Upper lobe of right lung (tissue), 1 donor: ENCODE data around the gene METTL5. TPM values are rescaled to one million over a fixed set of nuclear protein-coding genes. Genes with fewer than 3 reads are reported as not detected.
"Not testable (repeated sequence)": the region's sequence is repeated elsewhere in the genome, so short reads cannot be mapped to it uniquely, and the experiment has no call there.

Experiments
- ATAC-seq: fragments of 200-7000 bp; cut with Tn5 transposase; one replicate; pipeline ENCODE4 v1.9.1; 2020; ENCODE audit warnings: mild to moderate bottlenecking, moderate library complexity
- DNase-seq: peaks from one replicate; pipeline ENCODE4 v3.0.0-alpha.2; 2020
- H3K27ac ChIP-seq: fragments of 200-600 bp; one replicate; pipeline ENCODE4 v1.8.0; 2022
- H3K27me3 ChIP-seq: fragments of 200-600 bp; one replicate; pipeline ENCODE4 v1.8.0; 2022; ENCODE audit warnings: mild to moderate bottlenecking
- H3K36me3 ChIP-seq: fragments of 200-600 bp; one replicate; pipeline ENCODE4 v1.8.0; 2022
- H3K4me1 ChIP-seq: fragments of 200-600 bp; one replicate; pipeline ENCODE4 v1.8.0; 2022
- H3K4me3 ChIP-seq: fragments of 200-600 bp; one replicate; pipeline ENCODE4 v1.8.0; 2022; ENCODE audit warnings: mild to moderate bottlenecking
- H3K9me3 ChIP-seq: fragments of 200-600 bp; one replicate; pipeline ENCODE4 v1.8.0; 2022
- CTCF ChIP-seq: fragments of 200-600 bp; IDR thresholded peaks from one replicate; pipeline ENCODE4 v1.8.0; 2022; ENCODE audit warnings: antibody characterized with exemption
- intact Hi-C: fragments of 100-400 bp; cut with DNase I; formaldehyde crosslinking; loops from one replicate; pipeline ENCODE4 v1.11.0; 2022
- total RNA-seq: library from RNA; stranded (reverse); fragmentation: NEBNext Ultra II Directional; extraction: Animal tissue kit (Norgen Biotek cat#: 25700); gene quantifications from one replicate; pipeline ENCODE4 v1.2.1, GENCODE V29; 2021
- donor health status: DM: no; HTN: yes; CAD: no; lungs with severe emphysema.

Gene METTL5
- total RNA-seq, 1 donor from 2014 or later = 34.7 TPM

GRCh38 chr2:169822785-169823392 is 1.8 kb downstream of the METTL5 start:
- ATAC-seq (no peak), DNase-seq (no peak)
- H3K4me3 ChIP-seq = no peak overlapping the region
- H3K9me3 ChIP-seq = no peaks in the 10 kb centered on the region
- no peak overlapping the region for H3K27ac ChIP-seq
- no peaks in the 10 kb centered on the region for H3K27me3 ChIP-seq
- intact Hi-C loops = no loop called here
- no peaks in the 10 kb centered on the region for H3K36me3 ChIP-seq
- TF ChIP-seq CTCF = no peak
- peaks cover 23% of the 10 kb centered on the region for H3K4me1 ChIP-seq

GRCh38 chr2:169822036-169822435 is 2.7 kb downstream of the METTL5 start:
- no peak overlapping the region for H3K27ac ChIP-seq
- no peaks in the 10 kb centered on the region for H3K27me3 ChIP-seq
- no peak overlapping the region for H3K4me3 ChIP-seq
- DNase-seq (no peak), ATAC-seq (no peak)
- peaks cover 22% of the 10 kb centered on the region for H3K4me1 ChIP-seq
- no peaks in the 10 kb centered on the region for H3K9me3 ChIP-seq
- H3K36me3 ChIP-seq = peaks cover 4% of the 10 kb centered on the region
- no peak for TF ChIP-seq CTCF
- intact Hi-C loops = no loop called here

- H3K9me3 ChIP-seq, intact Hi-C loops, H3K27me3 ChIP-seq: not testable (repeated sequence)
Observed at GRCh38 chr2:169820101-169820500, 4.6 kb downstream of the METTL5 start.

GRCh38 chr2:169819106-169819505 is 5.6 kb downstream of the METTL5 start:
- ATAC-seq (no peak), DNase-seq (no peak)
- TF ChIP-seq CTCF = no peak
- no peak overlapping the region for H3K4me3 ChIP-seq
- intact Hi-C loops = no loop called here
- no peaks in the 10 kb centered on the region for H3K9me3 ChIP-seq
- H3K27ac ChIP-seq = no peak overlapping the region
- no peaks in the 10 kb centered on the region for H3K27me3 ChIP-seq
- H3K4me1 ChIP-seq = peaks cover 19% of the 10 kb centered on the region
- H3K36me3 ChIP-seq = peaks cover 27% of the 10 kb centered on the region

More at GRCh38 chr2:169820101-169820500, 4.6 kb downstream of the METTL5 start:
- ATAC-seq, DNase-seq, H3K4me3 ChIP-seq, H3K27ac ChIP-seq: not testable (repeated sequence)
- peaks cover 17% of the 10 kb centered on the region for H3K36me3 ChIP-seq
- H3K4me1 ChIP-seq = peaks cover 19% of the 10 kb centered on the region

- no peak for TF ChIP-seq CTCF
- ATAC-seq (no peak), DNase-seq (no peak)
- Histone ChIP-seq H3K4me1 (peaks cover 10% of the 10 kb centered on the region), H3K27me3 (no peaks in the 10 kb centered on the region), H3K4me3 (no peak overlapping the region), H3K9me3 (no peaks in the 10 kb centered on the region), H3K27ac (no peak overlapping the region), H3K36me3 (peaks cover 36% of the 10 kb centered on the region)
- intact Hi-C loops = no loop called here
Observed at GRCh38 chr2:169818241-169818640, 6.5 kb downstream of the METTL5 start.

- H3K27ac ChIP-seq, H3K4me1 ChIP-seq, intact Hi-C loops, H3K27me3 ChIP-seq, H3K9me3 ChIP-seq, DNase-seq, ATAC-seq, H3K4me3 ChIP-seq: not testable (repeated sequence)
- H3K36me3 ChIP-seq = peaks cover 44% of the 10 kb centered on the region
Observed at GRCh38 chr2:169817369-169817768, 7.3 kb downstream of the METTL5 start.

- H3K36me3 ChIP-seq = peaks cover 48% of the 10 kb centered on the region
- H3K4me3 ChIP-seq, H3K4me1 ChIP-seq, H3K27me3 ChIP-seq, H3K27ac ChIP-seq, ATAC-seq, H3K9me3 ChIP-seq, intact Hi-C loops, DNase-seq: not testable (repeated sequence)
Observed at GRCh38 chr2:169816961-169817360, 7.7 kb downstream of the METTL5 start.
